A549 treated with AZD2906 at 1 μM for 4 hours (cell line): Measurements from ENCODE around the gene WDR45B. TPM values are rescaled to one million over a fixed set of nuclear protein-coding genes. Genes with fewer than 3 reads are reported as not detected.

Experiments
- total RNA-seq: library from RNA; stranded (reverse); fragments of 200-300 nt; extraction: Qiagen RNA extraction; gene quantifications from 5 replicates; pipeline ENCODE4 v1.2.3, GENCODE V29; 2022

WDR45B gene
- total RNA-seq: 87.3 to 99.0 TPM (median 91.0 TPM) in 5 replicates

GRCh38 chr17:82648165-82648668, at the start of gene WDR45B:
Gene WDR45B, minus strand, starts transcription at chr17:82648444. Its CDS starts 104 bp downstream, at chr17:82648340.

Other genes starting within 250 kb of the WDR45B start
- 11.2 to 14.8 TPM (median 13.6 TPM) in 5 replicates for gene HEXD, start 230.1 kb downstream of the WDR45B start, total RNA-seq
- 20.2 to 26.1 TPM (median 24.0 TPM) in 5 replicates for gene OGFOD3, start 229.9 kb downstream of the WDR45B start, total RNA-seq
- 51.0 to 60.8 TPM (median 55.2 TPM) in 5 replicates for gene CYBC1, start 197.7 kb downstream of the WDR45B start, total RNA-seq
- 47.9 to 55.8 TPM (median 52.9 TPM) in 5 replicates for gene NARF, start 189.7 kb downstream of the WDR45B start, total RNA-seq
- gene FOXK2, start 128.7 kb downstream of the WDR45B start, total RNA-seq: 47.8 to 55.7 TPM (median 52.0 TPM) in 5 replicates
- 16.1 to 19.4 TPM (median 17.5 TPM) in 5 replicates for gene RAB40B, start 50.3 kb upstream of the WDR45B start, total RNA-seq
- 68.3 to 70.4 TPM (median 69.8 TPM) in 5 replicates for gene FN3KRP, start 68.3 kb upstream of the WDR45B start, total RNA-seq
- 7.5 to 10.1 TPM (median 9.2 TPM) in 5 replicates for gene FN3K, start 87.2 kb upstream of the WDR45B start, total RNA-seq
- gene TBCD, start 103.6 kb upstream of the WDR45B start, total RNA-seq: 60.6 to 79.3 TPM (median 76.6 TPM) in 5 replicates
- 0.02 to 0.03 TPM in 2 of 5 replicates, not detected in the others for gene ZNF750, start 191.6 kb upstream of the WDR45B start, total RNA-seq